GM21717 (cell line): ENCODE results near the gene RELB.
A peak's percentile ranks its signal among the peaks of the same experiment; 100 is the strongest.

Source experiments
- ATAC-seq: cut with Tn5 transposase; IDR thresholded peaks from one replicate; pipeline ENCODE4 v1.9.1; 2021; ENCODE audit warnings: mild to moderate bottlenecking, moderate library complexity; ENCODE audit not compliant: unreplicated experiment

Gene RELB

DNA sequence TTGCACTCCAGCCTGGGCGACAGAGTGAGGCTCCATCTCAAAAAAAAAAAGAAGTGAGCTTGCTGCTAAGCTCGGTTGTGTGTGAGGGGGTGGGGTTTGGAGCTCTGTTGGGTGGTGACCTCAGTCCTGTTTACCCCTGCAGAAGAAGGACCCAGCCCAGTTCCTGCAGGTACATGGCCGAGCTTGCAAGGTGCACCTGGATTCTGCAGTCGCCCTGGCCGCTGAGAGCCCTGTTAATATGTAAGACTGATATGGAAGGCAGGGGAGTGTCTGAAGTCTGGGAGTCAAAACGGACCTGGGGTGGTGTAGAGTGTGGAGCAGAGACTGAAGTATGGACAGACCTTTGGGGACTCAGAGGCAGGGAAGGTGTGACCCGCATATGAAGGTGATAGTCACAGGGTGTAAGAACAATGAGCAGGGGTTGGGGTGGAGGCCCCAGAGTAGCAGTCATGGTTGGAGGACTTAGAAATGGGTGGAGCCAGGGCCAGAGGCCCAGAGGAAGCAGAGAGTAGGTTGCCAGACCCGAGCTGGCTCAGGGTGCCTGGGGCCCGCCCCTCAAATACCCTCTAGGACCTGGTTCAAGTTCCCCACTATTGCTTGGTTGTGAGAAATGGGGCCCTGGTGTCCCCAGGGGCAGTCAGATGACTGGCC is 50.8 kb downstream of the RELB start:
- ATAC-seq = no peak

DNA sequence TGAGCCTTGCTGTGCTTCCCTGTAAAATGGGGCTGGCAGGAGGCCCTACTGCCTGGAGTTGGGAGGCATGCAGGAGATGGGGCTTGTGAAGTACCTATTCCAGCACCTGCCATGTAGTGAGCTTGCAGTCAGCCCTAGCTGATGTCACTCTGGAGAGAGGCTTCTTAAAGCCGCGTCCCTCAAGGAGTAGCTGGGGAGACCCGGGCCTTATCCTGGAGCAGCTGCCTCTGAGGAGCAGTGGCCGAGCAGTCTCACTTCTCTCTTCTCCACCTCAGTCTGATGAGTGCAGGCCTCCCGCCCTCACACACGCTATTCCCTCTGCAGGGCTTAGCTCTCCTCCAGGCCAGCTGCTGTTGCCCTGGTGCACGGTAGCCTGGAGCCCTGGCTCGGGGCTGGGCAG is 55.6 kb downstream of the RELB start:
- no peak for ATAC-seq

DNA sequence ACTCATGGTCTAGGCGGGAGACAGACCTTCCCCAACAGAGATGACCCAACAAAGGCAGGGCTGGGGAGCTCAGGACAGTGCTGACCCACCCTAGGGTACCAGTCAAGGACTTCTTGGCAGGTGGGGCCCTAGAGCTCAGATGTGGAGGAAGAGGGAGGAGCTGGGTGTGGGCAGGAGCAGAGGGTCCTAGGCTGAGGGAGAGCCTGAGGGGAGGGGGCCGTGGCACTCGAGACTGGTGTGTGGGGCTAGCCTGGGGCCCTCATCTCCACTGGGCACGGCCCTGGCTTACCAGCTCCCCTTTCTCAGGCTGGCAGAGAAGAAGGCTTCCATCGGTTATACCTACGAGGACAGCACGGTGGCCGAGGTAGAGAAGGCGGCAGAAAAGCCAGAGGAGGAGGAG is 56.2 kb downstream of the RELB start:
- ATAC-seq = no peak

DNA sequence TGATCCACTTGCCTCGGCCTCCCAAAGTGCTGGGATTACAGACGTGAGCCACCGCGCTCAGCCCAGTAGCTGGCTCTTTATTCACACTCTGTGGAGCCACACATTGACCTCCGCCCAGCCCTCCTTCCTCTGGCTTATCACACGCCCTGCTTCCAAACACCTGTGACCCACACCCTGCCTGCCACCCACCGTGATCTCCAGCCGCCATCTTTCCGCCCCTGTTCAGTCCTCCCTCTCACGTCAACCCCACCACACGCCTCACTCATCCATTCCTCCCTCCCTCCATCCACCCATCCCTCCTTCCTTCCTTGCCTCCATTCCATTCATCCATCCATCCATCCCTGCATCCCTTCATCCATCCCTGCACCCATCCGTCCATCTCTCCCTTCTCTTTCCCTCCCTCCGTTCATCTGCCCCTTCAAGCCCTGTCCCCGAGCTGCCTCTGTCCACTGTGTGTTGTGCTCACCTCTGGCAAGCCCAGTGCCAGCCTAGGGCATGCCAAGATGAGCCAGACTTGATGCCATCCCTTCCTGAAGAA is 57.4 kb downstream of the RELB start:
- no peak for ATAC-seq

DNA sequence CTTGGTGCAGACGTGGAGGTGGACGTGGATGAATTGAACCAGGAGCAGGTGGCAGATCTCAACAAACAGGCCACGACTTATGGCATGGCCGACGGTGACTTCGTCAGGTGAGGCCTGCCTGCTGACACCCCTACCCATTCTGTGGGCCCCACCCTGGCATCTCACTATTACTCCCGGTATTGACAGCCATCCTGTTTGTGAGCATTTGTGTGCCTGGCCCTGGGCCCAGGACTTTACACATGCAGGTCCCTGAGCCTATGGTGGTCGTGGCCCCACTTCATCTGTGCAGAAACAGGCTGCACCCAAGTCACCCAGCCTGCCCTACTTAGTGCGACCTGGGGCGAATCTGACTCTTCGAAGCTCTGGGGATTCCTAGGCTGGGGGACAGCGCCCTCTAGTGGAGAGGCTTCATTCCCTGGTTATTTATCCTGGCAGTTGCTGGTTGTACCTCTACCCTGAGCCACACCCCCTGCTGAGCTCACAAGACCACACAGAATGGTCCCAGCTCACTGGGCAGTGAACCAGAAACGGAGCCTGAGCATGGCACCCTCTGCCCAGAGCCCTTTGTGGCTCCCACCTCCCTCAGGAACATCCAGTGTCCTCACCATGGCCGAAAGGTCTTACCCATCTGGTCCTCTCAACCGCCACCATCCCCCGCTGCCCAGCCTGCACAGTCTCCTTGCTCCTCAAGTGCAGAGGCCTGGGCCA is 58.1 kb downstream of the RELB start:
- no peak for ATAC-seq

DNA sequence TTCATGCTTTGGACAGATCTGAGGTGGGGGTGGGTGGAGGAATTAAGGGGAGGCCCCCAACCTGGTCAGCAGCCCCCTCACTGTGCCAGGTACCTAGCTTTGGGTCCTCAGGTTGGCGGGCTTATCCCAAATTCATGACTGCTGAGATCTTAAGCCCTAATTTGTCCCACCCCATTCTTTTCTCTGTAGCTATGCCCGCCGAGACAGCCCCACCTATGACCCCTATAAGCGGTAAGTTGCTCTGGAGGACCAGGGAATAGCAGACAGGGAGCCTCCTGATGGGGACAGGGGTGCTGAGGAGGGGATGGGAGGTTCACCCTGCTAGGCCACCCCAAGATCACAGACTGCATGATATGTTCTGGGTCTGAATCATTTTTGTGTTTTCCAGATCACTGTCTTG is 60.7 kb downstream of the RELB start:
- no peak for ATAC-seq

DNA sequence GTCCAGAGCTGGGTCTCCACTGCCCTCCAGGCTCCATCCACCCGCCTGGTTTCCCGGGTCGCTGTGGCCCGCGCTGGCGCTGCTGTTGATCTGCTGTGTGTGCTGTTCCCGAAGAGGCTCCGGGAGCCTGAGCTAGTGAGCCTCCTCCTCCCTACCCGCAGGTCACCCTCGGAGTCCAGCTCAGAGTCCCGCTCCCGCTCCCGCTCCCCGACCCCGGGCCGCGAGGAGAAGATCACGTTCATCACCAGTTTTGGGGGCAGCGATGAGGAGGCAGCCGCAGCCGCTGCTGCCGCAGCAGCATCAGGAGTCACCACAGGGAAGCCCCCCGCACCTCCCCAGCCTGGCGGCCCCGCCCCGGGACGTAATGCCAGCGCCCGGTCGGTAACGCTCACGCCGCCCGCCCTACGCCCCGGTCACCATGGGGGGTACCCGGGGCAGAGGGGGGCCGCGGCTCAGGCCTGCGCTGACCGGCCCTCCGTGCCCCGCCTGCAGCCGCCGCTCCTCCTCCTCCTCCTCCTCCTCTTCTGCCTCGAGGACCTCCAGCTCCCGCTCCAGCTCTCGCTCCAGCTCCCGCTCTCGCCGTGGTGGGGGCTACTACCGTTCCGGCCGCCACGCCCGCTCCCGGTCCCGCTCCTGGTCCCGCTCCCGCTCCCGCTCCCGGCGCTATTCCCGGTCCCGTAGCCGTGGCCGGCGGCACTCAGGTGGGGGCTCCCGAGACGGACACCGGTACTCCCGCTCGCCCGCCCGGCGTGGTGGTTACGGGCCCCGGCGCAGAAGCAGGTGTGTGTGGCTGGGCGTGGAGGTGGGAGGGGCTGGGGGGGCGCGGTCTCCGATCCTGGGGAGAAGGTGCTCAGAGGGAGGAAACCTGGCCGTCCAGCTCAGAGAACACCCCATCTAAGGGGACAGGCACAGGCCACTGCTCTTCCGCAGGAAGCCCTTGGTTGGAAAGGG is 62.9 kb downstream of the RELB start:
- no peak for ATAC-seq

DNA sequence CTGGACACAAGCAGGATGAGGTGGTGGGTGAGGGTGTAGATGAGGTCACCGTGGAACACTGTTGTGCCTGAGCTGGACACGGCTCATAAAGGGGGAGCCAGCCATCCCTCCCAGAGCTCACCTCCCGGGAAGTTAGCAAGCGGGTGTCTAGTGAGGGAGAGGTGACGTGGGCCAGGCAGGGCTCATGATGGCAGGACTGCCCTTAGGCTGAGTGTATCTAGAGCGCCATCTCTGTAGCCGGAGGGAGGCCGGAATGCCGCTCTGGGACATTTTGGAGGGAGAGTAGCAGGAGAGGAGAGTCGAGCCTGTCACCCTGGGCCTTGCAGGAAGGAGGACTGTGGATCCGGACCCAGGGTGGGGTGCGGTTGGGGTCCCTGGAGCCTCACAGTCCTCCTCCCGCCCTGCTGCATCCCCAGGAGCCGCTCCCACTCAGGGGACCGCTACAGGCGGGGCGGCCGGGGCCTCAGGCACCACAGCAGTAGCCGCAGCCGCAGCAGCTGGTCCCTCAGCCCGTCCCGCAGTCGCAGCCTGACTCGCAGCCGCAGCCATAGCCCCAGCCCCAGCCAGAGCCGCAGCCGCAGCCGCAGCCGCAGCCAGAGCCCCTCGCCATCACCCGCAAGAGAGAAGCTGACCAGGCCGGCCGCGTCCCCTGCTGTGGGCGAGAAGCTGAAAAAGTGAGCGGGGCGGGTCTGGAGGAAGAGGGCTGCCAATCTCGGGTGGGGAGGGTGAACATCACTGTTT is 65.8 kb downstream of the RELB start:
- ATAC-seq = no peak

DNA sequence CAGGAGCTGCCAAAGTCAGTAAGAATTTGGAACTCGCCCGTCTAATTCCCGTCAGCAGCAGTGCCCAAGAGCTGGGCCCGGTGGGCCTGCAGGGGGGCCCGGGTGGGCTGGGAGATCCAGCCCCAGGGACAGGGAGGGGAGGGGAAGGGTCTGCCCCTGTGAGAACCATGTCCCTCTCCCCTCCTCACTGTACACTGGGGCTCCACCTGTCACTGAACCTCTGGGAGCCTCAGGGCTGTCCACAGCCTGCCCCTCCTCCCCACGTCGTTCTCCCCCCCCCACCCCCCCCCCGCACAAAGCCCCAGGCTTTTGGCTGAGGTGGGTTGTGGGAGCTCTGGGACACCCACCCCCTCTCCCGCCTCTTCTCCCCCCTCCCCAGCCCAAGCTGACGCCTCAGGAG is 66.8 kb downstream of the RELB start:
- ATAC-seq = no peak

DNA sequence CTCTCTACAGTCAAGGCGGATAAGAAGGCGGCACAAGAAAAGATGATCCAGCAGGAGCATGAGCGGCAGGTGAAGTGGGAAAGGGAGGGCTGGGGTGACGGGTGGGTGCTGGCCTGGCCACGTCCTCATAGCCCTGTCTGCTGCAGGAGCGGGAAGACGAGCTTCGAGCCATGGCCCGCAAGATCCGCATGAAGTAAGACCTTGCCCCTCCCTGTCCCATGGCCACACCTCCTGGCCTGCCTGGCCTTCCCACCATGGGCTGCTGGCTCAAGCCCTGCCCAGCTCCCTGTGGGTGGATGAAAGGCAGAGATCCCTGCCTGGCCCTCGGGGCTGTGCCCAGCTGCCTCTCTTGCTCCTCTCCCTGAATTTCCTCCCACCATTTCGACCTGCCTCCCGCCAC is 67.8 kb downstream of the RELB start:
- no peak for ATAC-seq

DNA sequence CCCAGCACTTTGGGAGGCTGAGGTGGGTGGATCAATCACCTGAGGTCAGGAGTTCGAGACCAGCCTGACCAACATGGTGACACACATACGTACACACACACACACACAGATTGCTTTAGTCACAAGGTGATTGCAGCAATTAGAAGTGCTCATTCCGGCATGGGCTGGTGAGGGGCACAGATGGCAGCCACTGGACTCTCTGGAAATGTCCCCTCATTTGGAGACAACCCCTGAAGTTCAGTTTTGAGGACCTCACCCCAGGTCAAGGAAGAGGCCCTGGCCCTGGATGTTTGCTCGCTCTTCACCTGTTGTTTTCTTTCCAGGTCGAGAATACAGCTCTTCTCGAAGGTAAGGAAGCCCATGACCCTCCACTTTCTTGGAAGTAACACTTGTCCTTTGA is 69.0 kb downstream of the RELB start:
- ATAC-seq = no peak

DNA sequence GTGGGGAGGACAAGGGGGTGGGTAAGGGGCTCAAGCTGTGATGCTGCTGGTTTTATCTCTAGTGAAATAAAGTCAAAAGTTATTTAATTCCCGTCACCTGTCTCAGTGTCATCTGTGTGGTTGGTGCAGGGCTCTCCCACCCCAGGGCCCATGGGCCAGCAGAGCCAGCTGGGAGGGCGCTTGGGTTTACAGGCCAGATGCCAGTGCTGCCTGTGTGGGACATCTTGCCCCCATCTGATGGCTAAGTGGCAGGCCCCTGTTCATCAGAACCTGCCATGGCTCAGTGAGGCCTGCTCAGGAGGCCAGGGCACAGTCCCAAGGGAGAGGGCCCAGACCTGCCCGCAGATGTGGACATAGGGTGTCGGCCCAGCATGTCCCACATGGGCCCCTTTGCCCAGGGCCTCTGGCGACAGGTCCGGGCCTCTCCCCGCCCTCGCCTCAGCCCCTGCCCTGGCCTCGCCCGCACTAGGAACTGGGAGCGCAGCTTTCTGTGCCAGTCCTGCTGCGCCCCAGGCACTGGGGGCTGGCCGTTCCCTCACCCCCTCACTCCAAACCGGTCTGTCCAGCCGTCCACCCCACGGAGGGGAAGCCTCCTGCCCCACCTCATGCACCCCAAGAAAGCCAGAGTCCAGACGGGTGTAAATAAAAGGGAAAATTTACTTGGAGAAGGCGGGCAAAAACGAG is 69.7 kb downstream of the RELB start:
- no peak for ATAC-seq

DNA sequence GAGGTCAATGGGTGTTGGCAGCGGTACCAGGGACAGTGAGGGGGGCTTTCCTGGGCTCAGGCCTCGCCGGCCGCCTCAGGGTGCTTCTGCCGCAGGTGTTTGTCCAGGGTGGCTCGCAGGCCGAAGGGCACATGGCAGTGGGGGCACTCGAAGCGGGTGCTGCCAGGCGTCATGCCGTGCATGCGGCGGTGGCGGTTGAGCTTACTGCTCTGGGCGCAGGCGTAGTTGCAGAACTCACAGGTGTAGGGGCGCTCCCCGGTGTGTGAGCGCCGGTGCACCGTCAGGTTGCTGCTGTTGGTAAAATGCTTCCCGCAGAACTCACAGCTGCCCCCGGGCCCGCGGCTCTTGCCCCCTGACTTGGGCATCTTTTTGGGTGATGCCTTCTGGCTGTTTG is 70.3 kb downstream of the RELB start:
- no peak for ATAC-seq

DNA sequence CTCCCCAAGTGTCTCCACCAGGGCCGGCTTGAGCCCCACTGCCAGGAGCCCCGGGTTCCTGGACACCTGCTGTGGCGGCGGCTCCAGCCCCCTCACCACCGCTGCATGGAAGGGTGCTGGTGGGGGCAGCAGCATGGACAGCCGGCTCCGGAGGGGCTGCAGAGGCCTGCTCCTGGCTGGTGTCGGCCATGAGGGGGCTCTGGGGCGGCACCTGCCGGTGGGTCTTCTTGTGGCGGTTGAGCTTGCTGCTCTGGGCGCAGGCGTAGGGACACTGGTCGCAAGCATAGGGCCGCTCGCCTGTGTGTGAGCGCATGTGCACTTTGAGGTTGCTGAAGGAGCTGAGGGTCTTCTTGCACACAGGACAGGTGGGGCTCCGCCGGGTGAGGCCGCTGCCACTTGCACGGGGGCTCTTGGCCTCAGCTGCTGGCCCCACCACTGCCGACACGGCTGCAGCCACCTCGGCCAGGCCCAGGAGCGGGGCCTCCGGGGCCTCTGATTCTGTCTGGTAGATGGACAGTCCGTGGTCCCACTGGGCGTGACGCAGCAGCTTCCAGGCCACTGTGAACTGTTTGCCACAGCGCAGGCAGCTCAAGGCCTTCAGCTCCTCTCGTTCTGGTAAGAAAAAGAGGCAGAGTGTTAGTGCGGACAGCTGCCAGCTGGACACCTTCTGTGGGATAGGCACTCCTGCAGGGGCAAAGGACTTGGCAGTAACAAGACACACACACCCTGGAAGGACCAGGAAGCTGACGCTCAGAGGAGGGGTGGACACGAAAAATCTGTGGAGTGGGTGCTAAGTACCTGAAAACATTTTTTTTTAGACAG is 70.9 kb downstream of the RELB start:
- no peak for ATAC-seq

DNA sequence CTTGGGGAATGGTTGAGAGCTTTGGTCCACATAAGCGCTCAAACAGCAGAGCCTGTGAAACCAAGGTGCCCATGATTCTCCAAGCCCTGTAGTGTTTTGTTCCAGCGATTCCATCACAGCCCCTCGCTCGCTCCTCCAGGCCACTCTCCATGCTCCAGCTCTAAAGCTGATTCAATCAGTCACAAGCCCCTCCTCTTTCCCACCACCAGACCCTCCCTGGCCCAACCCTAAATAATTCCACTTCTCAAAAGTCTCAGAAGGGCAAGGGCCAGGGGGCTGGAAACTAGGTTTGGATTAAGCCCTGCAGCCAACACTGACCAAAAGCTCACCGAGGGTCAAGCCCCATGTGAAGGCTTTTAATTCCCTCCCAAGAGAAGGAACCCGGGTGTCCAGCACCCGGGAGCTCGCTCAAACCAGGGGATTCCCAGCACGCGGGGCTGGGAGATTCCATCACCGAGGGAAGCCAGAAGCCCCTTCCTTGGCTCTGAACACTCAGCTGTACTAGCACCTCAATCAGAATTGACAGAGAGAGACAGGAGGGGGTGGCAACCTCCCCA is 73.6 kb downstream of the RELB start:
- ATAC-seq = no peak

DNA sequence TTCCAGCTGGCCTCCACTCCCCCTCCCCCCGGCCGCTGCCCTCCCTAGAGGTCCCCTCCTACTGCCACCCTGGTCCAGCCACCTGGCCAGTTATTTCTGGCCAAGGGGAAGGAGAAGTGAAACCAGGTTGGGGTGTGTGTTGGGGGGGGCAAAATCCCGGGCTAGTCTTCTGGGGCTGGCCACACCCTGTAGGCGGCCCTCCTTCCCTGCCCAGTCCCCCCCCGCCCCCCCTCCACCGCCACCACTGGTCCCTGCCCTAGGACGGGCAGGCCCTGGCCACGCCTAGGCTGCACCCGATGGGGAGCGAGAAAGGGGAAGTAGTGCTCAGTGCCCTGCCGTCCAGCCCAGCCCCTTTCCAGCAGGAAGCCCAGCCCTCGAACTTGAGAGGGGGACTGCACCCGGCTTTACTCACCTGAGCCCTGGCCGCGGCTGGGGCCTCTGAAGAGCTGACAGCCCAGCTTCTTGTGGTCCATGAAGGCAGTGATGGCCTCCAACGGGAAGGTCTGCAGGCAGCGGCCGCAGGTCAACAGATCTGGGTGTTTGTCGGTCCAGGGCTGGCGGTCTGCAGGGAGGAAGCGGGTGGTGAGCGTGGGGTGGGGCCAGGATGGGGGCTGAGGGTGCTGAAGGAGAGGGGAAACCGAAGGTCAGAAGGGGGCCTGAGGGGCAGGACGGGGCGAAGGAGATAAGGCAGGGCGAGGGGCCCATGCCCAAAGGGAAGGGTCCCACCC is 74.2 kb downstream of the RELB start:
- ATAC-seq = peak; percentile 41

DNA sequence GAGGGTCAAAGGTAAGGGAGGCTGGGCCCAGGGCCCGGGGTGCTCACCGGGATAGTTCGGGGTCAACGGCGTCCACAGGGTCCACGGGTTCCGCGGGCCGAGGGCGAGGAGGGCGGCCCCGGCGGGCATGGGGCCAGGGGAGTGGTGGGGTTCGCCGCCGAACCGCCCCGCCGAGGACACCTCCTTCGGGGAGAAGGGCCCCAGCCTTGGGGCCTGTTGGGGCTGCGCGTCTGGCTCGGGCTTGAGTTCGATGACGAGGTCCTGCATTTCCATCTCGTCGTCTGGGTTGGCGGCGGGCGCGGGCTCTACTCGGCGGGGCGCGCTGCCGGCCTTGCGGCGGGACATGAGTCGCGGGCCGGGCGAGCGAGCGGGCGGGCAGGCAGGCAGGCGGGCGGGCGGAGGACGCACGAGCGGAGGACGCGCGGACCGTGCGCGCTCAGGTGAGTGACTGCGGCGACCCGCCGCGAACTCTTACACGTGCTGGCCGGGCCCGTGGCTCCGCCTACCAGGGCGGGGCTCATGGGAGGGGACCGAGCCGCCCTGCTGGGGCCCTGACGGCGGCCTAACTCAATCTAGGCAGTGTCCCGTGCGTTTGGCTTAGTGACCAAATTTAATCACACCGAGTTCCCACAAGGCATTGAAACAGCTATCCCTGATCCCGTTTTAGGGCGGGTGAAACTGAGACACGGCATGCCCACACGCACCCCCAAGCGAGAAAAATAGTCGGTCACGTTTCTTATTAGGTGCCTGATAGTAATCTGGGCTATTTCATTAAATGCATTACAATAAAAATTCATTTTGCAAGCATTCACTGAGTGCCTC is 75.0 kb downstream of the RELB start, which contains the start of gene ZNF296:
ZNF296 (minus strand) TSS at position 450 of the 822 bp plus-strand sequence; CDS start at position 345, 105 bp downstream.
- peak; percentile 37 for ATAC-seq
